GM23338 (cell line): ENCODE measurements around the gene GRAMD4. TPM values are rescaled to one million over a fixed set of nuclear protein-coding genes. Genes with fewer than 3 reads are reported as not detected.

ENCODE experiments used
- ATAC-seq: fragments of 200-7000 bp; cut with Tn5 transposase; 3 replicates; pipeline ENCODE4 v1.9.1; 2020
- DNase-seq: peaks from one replicate; pipeline ENCODE4 v3.0.0-alpha.2; 2015; ENCODE audit warnings: low spot score
- H2AFZ ChIP-seq: fragments of 200-600 bp; sonication (generic); 2 replicates; pipeline ENCODE4 v1.8.0; 2016; ENCODE audit warnings: antibody characterized with exemption, mild to moderate bottlenecking, moderate library complexity
- H3F3A ChIP-seq: fragments of 200-600 bp; sonication (generic); replicated peaks from 2 replicates; pipeline ENCODE4 v1.8.0; 2017; ENCODE audit warnings: antibody characterized with exemption, mixed run types, low read depth
- H3K27ac ChIP-seq: fragments of 200-600 bp; sonication (generic); 2 replicates; pipeline ENCODE4 v1.6.1; 2016; ENCODE audit warnings: low read depth
- H3K27me3 ChIP-seq: fragments of 200-600 bp; sonication (generic); 2 replicates; pipeline ENCODE4 v1.8.0; 2016; ENCODE audit warnings: mild to moderate bottlenecking, mixed run types, moderate library complexity; ENCODE audit not compliant: insufficient read depth
- H3K36me3 ChIP-seq: fragments of 200-600 bp; sonication (generic); 2 replicates; pipeline ENCODE4 v1.8.0; 2016; ENCODE audit warnings: mild to moderate bottlenecking; ENCODE audit not compliant: insufficient read depth
- H3K4me1 ChIP-seq: fragments of 200-600 bp; sonication (generic); 2 replicates; pipeline ENCODE4 v1.8.0; 2016; ENCODE audit warnings: mild to moderate bottlenecking, moderate library complexity; ENCODE audit not compliant: insufficient read depth
- H3K4me2 ChIP-seq: fragments of 200-600 bp; sonication (generic); 2 replicates; pipeline ENCODE4 v1.7.1; 2017; ENCODE audit warnings: mixed run types
- H3K4me3 ChIP-seq: fragments of 200-600 bp; sonication (generic); 2 replicates; pipeline ENCODE4 v1.6.1; 2016; ENCODE audit warnings: mixed run types
- H3K79me2 ChIP-seq: fragments of 200-600 bp; sonication (generic); replicated peaks from 2 replicates; pipeline ENCODE4 v1.8.0; 2017; ENCODE audit warnings: mild to moderate bottlenecking; ENCODE audit not compliant: insufficient read depth
- H3K9me2 ChIP-seq: fragments of 200-600 bp; sonication (generic); 2 replicates; pipeline ENCODE4 v1.8.0; 2017; ENCODE audit not compliant: insufficient read depth
- H4K20me1 ChIP-seq: fragments of 200-600 bp; sonication (generic); replicated peaks from 2 replicates; pipeline ENCODE4 v1.8.0; 2017; ENCODE audit warnings: mild to moderate bottlenecking; ENCODE audit not compliant: insufficient read depth
- H3K27ac Mint-ChIP-seq: 2 replicates; pipeline ENCODE4 v1.8.0; 2020; ENCODE audit warnings: inconsistent platforms, mild to moderate bottlenecking, moderate library complexity, mixed read lengths
- H3K27me3 Mint-ChIP-seq: 3 replicates; pipeline ENCODE4 v1.8.0; 2022; ENCODE audit warnings: low read depth, mild to moderate bottlenecking, moderate library complexity, mixed read lengths, inconsistent platforms; ENCODE audit not compliant: insufficient read depth, poor library complexity
- H3K36me3 Mint-ChIP-seq: 3 replicates; pipeline ENCODE4 v1.8.0; 2021; ENCODE audit warnings: low read depth, mild to moderate bottlenecking, inconsistent platforms, moderate library complexity, mixed read lengths
- H3K4me1 Mint-ChIP-seq: 3 replicates; pipeline ENCODE4 v1.8.0; 2020; ENCODE audit warnings: mild to moderate bottlenecking, inconsistent platforms, mixed read lengths
- H3K4me3 Mint-ChIP-seq: 3 replicates; pipeline ENCODE4 v1.8.0; 2021; ENCODE audit warnings: moderate library complexity, mild to moderate bottlenecking, inconsistent platforms, mixed read lengths
- H3K9me3 Mint-ChIP-seq: 3 replicates; pipeline ENCODE4 v1.8.0; 2020; ENCODE audit warnings: moderate library complexity, mild to moderate bottlenecking, inconsistent platforms, mixed read lengths
- CREB1 ChIP-seq: fragments of 250-450 bp; sonication (Bioruptor Pico); IDR thresholded peaks from 2 replicates; pipeline ENCODE4 v1.5.0; 2020; ENCODE audit warnings: low read depth, mild to moderate bottlenecking, moderate library complexity
- ETS1 ChIP-seq: IDR thresholded peaks from 2 replicates; pipeline ENCODE4 v1.6.1; 2016; ENCODE audit warnings: antibody characterized with exemption
- EZH2 ChIP-seq: fragments of 200-600 bp; sonication (generic); IDR thresholded peaks from one replicate; pipeline ENCODE4 v1.8.0; 2017; ENCODE audit warnings: antibody characterized with exemption, mild to moderate bottlenecking, low read depth; ENCODE audit not compliant: unreplicated experiment
- JUNB ChIP-seq: IDR thresholded peaks from one replicate; pipeline ENCODE4 v1.6.1; 2016; ENCODE audit warnings: antibody characterized with exemption; ENCODE audit not compliant: unreplicated experiment
- NANOG ChIP-seq: IDR thresholded peaks from 2 replicates; pipeline ENCODE4 v1.6.1; 2016; ENCODE audit warnings: antibody characterized with exemption, borderline replicate concordance
- STAT1 ChIP-seq: IDR thresholded peaks from one replicate; pipeline ENCODE4 v1.6.1; 2016; ENCODE audit warnings: antibody characterized with exemption; ENCODE audit not compliant: unreplicated experiment
- ZNF114 ChIP-seq: fragments of 250-450 bp; sonication (Bioruptor Pico); IDR thresholded peaks from 2 replicates; pipeline ENCODE4 v1.5.0; 2020; ENCODE audit warnings: mild to moderate bottlenecking, moderate library complexity
- ZNF462 ChIP-seq: fragments of 250-450 bp; sonication (Bioruptor Pico); IDR thresholded peaks from 2 replicates; pipeline ENCODE4 v1.5.0; 2020; ENCODE audit warnings: mild to moderate bottlenecking, moderate library complexity
- polyA plus RNA-seq: library from polyadenylated mRNA; unstranded; fragments of >200 nt; fragmentation: Nextera tagmentation; extraction: Ambion mirVana; gene quantifications from 2 replicates; pipeline ENCODE4 v1.2.1, GENCODE V29; 2016
- total RNA-seq: library from RNA; depleted of rRNA; stranded (reverse); fragments of >200 nt; shearing (Covaris generic); gene quantifications from 2 replicates; pipeline ENCODE4 v1.2.3, GENCODE V29; 2014
- TF ChIP-seq, protein P1 (sequence below), 2 experiments: fragments of 200-600 bp in 1 of 2; sonication (generic) in 1 of 2; conservative IDR thresholded peaks; 2 replicates each; pipeline versions ENCODE4 v1.5.1 to v1.6.1; 2016 to 2017; ENCODE audit warnings: antibody characterized with exemption in 2 of 2, low read depth in 2 of 2, mild to moderate bottlenecking in 2 of 2, moderate library complexity in 1 of 2
- TF ChIP-seq, protein P2 (sequence below): IDR thresholded peaks from one replicate; pipeline ENCODE4 v1.6.1; 2018; ENCODE audit warnings: antibody characterized with exemption; ENCODE audit not compliant: unreplicated experiment

Gene GRAMD4
- total and polyA plus RNA-seq, 2 experiments from 2014 or later = 2.7 to 81.8 TPM

GRCh38 chr22:46606886-46607285, 13.3 kb upstream of the GRAMD4 start (continued):
- TF ChIP-seq, protein P1, sequence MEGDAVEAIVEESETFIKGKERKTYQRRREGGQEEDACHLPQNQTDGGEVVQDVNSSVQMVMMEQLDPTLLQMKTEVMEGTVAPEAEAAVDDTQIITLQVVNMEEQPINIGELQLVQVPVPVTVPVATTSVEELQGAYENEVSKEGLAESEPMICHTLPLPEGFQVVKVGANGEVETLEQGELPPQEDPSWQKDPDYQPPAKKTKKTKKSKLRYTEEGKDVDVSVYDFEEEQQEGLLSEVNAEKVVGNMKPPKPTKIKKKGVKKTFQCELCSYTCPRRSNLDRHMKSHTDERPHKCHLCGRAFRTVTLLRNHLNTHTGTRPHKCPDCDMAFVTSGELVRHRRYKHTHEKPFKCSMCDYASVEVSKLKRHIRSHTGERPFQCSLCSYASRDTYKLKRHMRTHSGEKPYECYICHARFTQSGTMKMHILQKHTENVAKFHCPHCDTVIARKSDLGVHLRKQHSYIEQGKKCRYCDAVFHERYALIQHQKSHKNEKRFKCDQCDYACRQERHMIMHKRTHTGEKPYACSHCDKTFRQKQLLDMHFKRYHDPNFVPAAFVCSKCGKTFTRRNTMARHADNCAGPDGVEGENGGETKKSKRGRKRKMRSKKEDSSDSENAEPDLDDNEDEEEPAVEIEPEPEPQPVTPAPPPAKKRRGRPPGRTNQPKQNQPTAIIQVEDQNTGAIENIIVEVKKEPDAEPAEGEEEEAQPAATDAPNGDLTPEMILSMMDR (conservative IDR thresholded peaks at IDR 0.05; ENCODE audit: low read depth in 2 of 2) = no peak
- TF ChIP-seq JUNB (no peak), EZH2 (no peak)

DNA sequence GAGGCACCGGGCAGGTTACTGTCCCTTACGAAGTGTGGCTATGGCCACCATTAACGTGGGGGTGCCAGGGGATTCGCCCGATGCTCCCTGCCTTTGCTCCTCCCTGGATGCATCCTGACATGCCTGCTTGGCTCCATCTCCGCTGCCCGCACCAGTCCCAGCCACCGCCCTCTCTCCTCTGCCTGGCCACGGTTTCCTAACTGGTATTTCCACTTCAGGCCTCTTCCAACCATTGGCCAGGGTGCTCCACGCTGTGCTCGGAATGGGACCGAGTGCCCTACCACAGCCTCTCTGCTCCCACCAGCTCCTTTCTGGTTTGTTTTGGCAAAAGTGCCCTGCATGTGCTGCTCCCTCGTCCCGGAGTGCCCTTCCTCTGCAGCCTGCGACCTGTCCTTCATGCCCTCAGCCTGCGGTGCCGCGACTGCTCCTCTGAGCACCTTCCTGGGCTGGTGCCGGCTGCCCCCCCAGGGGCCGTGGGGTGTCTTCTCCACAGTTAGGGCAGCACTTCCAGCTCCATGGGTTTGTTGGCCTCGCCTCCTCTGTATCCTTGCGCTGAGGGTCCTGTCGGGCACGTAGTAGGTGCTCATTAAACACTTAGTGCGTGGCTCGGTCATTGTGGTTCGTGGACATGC, 12.6 kb upstream of the GRAMD4 start:
- Histone ChIP-seq H3K79me2 (peaks cover 5% of the 10 kb centered on the region; the same call in 1 of the 2 replicates), H3K36me3 (no peaks in the 10 kb centered on the region), H2AFZ (no peak overlapping the region), H3K4me1 (no peaks in the 10 kb centered on the region), H3F3A (no peaks in the 10 kb centered on the region), H3K27me3 (no peaks in the 10 kb centered on the region), H3K27ac (no peak overlapping the region), H3K4me3 (no peak overlapping the region), H3K9me2 (no peaks in the 10 kb centered on the region), H3K4me2 (no peak overlapping the region), H4K20me1 (0 out of 2 replicates have a peak, but pooled peaks cover 7% of the 10 kb centered on the region)
- Mint-ChIP-seq H3K27ac (no peak overlapping the region), H3K4me3 (no peak overlapping the region), H3K36me3 (no peaks in the 10 kb centered on the region; the same call in 2 of the 3 replicates), H3K9me3 (no peaks in the 10 kb centered on the region), H3K4me1 (peaks cover 9% of the 10 kb centered on the region), H3K27me3 (peaks cover 4% of the 10 kb centered on the region)
- DNase-seq (no peak), ATAC-seq (no peak; the same call in 2 of the 3 replicates)
- TF ChIP-seq ETS1 = no peak
- no peak for TF ChIP-seq EZH2
- no peak for TF ChIP-seq ZNF462 (CRISPR knock-in tag)
- no peak for TF ChIP-seq NANOG
- TF ChIP-seq, protein P2, sequence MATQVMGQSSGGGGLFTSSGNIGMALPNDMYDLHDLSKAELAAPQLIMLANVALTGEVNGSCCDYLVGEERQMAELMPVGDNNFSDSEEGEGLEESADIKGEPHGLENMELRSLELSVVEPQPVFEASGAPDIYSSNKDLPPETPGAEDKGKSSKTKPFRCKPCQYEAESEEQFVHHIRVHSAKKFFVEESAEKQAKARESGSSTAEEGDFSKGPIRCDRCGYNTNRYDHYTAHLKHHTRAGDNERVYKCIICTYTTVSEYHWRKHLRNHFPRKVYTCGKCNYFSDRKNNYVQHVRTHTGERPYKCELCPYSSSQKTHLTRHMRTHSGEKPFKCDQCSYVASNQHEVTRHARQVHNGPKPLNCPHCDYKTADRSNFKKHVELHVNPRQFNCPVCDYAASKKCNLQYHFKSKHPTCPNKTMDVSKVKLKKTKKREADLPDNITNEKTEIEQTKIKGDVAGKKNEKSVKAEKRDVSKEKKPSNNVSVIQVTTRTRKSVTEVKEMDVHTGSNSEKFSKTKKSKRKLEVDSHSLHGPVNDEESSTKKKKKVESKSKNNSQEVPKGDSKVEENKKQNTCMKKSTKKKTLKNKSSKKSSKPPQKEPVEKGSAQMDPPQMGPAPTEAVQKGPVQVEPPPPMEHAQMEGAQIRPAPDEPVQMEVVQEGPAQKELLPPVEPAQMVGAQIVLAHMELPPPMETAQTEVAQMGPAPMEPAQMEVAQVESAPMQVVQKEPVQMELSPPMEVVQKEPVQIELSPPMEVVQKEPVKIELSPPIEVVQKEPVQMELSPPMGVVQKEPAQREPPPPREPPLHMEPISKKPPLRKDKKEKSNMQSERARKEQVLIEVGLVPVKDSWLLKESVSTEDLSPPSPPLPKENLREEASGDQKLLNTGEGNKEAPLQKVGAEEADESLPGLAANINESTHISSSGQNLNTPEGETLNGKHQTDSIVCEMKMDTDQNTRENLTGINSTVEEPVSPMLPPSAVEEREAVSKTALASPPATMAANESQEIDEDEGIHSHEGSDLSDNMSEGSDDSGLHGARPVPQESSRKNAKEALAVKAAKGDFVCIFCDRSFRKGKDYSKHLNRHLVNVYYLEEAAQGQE = no peak
- no peak for TF ChIP-seq CREB1 (CRISPR knock-in tag)
- no peak for TF ChIP-seq ZNF114 (CRISPR knock-in tag)
- TF ChIP-seq STAT1 = no peak
- no peak for TF ChIP-seq JUNB
